Stimulated activated CD4-positive, alpha-beta T cell treated with anti-CD3 and anti-CD28 coated beads, TNF-alpha, amount 100 ng/mL, for 4 hours (primary cell): ENCODE measurements around the gene SNRNP70.
A peak's percentile ranks its signal among the peaks of the same experiment; 100 is the strongest.

Experiments used
- DNase-seq, 3 experiments: peaks; one replicate each; pipeline ENCODE4 v3.0.0-alpha.2; 2020; ENCODE audit warnings: low read depth in 3 of 3

The SNRNP70 gene

GRCh38 chr19:49101160-49101559, 15.9 kb downstream of the SNRNP70 start:
- DNase-seq = no peak

DNA sequence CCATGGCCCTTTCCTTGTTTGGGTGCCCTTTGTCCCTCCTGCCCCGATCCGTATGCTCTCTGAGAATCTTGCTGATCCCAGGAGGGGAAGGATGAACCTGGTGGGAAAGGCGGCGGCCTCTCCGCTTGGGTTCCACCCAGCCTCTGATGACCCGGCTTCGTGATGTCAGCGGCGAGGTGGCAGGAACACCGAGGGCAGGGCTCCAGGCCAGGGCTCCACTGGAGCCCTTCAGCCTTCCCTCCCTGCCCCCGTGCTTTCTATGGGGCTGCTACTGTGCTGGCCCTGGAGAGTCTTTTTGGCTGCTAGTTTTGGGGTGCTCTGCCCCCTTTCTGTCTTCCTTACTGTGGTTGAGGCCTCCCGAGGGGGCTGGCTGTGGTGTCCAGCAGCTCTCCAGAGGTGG, 17.1 kb downstream of the SNRNP70 start:
- no peak for DNase-seq

- no peak for DNase-seq
Observed at GRCh38 chr19:49103331-49104085, 18.3 kb downstream of the SNRNP70 start.

DNA sequence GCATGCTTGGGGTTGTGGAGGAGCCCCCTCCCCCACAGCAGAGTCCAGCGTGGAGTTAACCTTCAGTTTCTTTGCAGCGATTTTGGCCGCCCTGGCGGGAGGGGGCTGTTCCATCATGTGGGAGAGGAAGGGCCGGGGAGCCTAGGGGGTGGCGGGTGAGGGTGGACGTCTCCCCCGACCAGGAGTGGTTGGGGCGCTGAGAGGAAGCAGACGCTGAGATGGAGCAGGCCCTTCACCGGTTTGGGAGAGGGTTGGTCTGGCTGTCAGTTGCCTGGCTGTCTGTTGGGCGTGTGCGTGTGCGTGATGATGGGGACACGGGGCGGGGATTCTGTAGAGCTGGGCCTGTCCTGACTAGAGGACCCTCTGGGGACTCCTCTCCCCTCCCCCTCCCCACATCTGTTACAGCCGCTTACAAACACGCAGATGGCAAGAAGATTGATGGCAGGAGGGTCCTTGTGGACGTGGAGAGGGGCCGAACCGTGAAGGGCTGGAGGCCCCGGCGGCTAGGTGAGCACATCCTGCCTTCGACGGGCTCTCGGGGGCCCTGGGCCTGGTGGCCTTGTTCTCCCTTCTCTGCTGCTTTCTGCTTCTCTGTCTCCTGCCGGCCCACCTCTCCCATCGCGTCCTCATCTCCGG, 19.1 kb downstream of the SNRNP70 start:
- DNase-seq = no peak

- DNase-seq = peak; percentile 34 to 49 (median 44)
Observed at GRCh38 chr19:49106648-49107135, 21.4 kb downstream of the SNRNP70 start.

DNA sequence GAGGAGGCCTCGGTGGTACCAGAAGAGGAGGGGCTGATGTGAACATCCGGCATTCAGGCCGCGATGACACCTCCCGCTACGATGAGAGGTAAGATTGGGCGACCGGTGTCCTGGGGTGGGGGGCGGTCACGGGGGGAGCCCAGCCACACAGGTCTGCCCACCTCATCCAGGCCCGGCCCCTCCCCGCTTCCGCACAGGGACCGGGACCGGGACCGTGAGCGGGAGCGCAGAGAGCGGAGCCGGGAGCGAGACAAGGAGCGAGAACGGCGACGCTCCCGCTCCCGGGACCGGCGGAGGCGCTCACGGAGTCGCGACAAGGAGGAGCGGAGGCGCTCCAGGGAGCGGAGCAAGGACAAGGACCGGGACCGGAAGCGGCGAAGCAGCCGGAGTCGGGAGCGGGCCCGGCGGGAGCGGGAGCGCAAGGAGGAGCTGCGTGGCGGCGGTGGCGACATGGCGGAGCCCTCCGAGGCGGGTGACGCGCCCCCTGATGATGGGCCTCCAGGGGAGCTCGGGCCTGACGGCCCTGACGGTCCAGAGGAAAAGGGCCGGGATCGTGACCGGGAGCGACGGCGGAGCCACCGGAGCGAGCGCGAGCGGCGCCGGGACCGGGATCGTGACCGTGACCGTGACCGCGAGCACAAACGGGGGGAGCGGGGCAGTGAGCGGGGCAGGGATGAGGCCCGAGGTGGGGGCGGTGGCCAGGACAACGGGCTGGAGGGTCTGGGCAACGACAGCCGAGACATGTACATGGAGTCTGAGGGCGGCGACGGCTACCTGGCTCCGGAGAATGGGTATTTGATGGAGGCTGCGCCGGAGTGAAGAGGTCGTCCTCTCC, 22.6 kb downstream of the SNRNP70 start:
- DNase-seq = no peak

DNA sequence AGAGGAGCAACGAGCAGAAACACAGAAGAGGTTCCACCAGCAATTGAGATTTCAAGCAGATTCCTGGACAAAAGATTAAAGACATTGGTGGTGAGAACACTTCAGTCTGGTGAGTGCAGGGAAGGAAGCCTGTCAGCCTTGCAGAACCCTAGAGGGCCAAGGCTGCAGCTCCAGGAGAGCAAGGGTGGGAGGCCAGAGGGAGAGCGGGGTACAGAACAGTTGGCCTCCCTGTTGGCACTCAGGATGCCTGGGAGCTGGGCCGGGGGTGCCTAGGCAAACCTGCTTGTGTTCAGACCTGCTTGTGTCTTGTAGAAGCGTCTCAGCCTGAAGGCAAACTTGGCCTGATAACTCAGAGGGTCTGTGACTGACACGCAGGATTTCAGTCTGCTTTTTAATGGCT, 23.8 kb downstream of the SNRNP70 start:
- DNase-seq = no peak

- DNase-seq = no peak
Observed at GRCh38 chr19:49109569-49110233, 24.4 kb downstream of the SNRNP70 start.

GRCh38 chr19:49110567-49110966, 25.3 kb downstream of the SNRNP70 start:
- DNase-seq = no peak

DNA sequence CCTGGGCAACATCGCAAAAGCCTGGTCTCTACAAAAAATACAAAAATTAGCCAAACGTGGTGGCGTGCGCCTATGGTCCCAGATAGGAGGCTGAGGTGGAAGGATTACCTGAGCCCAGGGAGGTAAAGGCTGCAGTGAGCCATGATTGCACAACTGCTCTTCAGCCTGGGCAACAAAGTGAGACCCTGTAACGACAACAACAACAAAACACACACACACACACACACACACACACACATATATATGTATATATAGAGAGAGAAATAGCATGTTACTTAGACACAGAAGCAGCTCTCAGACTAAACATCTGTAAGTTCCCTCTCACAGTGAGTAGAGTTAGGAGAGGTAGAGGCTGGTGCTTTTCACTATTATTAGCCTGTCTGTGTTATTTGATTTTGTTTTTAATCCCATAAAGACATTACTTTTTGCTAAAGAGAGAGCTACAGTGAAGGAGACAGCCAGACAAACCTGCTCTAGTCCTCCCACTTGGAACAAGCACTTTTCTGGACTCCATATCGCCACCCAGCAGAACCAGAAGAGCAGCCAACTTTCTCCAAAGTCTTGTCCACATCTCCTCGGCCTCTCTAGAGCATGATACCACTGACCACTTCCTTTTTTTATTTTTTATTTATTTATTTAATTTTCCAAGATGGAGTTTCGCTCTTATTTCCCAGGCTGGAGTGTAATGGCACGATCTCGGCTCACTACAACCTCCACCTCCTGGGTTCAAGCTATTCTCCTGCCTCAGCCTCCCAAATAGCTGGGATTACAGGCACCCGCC, 26.2 kb downstream of the SNRNP70 start:
- DNase-seq = no peak

- DNase-seq = peak; percentile 40 to 64 (median 63)
Observed at GRCh38 chr19:49113762-49114629, 28.7 kb downstream of the SNRNP70 start, which contains the start of gene LIN7B. Gene LIN7B (plus strand): TSS chr19:49114370. CDS start chr19:49114405, 35 bp downstream.

DNA sequence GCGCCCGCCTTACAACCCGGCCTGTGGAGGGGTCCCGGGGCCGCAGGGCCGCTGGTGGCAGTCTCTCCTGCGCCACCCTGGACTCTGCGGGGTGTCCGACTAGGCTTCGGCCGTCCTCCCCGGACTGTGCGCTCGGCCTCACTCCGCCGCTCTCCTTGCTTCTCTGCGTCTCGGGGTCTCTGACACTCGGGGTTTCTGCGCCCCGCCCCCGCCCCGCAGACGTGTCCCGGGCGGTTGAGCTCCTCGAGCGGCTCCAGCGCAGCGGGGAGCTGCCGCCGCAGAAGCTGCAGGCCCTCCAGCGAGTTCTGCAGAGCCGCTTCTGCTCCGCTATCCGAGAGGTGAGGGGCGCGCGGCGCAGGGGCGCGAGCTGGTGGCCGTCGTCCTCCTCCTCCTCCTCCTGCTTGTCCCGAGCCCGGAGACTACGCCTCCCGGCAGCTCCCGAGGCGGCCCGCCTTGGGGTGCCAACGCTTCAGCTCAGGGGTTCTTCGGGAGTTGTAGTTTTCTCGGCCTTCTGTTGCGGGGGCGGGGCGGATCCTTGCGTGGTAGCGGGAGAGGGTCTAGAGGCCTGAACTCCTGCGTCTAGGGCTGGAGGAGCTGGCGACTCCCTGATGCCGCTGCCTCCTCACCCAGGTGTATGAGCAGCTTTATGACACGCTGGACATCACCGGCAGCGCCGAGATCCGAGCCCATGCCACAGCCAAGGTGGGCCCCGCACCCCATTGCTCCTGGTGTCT, 29.5 kb downstream of the SNRNP70 start:
- DNase-seq = peak in 2 of 3 experiments; percentile 33 to 35

DNA sequence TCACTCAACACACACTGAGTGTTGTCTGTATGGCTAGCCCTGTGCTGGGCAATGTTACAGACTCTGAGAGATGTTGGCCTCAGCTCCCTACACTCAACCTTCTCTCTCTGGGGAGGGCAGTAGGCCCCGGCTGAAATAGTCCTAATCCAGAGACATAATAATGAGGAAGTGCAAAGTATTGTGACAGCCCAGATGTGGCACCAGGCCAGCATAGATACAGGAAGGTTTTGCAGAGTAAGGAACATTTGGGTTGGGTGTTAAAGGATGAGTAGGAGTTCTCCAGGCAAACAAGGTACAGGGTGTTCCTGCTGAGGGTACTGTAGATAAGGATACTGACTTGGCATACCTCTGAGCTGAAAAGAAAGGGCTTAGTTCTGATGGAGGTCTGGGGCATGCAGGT, 31.3 kb downstream of the SNRNP70 start:
- no peak for DNase-seq

GRCh38 chr19:49117677-49118564, 32.7 kb downstream of the SNRNP70 start:
- no peak for DNase-seq

- peak; percentile 88 to 94 (median 94) for DNase-seq
Observed at GRCh38 chr19:49118565-49119410, 33.5 kb downstream of the SNRNP70 start, which contains the start of gene C19orf73. Gene C19orf73 (minus strand): TSS chr19:49119143. CDS start chr19:49119022, 121 bp downstream.

DNA sequence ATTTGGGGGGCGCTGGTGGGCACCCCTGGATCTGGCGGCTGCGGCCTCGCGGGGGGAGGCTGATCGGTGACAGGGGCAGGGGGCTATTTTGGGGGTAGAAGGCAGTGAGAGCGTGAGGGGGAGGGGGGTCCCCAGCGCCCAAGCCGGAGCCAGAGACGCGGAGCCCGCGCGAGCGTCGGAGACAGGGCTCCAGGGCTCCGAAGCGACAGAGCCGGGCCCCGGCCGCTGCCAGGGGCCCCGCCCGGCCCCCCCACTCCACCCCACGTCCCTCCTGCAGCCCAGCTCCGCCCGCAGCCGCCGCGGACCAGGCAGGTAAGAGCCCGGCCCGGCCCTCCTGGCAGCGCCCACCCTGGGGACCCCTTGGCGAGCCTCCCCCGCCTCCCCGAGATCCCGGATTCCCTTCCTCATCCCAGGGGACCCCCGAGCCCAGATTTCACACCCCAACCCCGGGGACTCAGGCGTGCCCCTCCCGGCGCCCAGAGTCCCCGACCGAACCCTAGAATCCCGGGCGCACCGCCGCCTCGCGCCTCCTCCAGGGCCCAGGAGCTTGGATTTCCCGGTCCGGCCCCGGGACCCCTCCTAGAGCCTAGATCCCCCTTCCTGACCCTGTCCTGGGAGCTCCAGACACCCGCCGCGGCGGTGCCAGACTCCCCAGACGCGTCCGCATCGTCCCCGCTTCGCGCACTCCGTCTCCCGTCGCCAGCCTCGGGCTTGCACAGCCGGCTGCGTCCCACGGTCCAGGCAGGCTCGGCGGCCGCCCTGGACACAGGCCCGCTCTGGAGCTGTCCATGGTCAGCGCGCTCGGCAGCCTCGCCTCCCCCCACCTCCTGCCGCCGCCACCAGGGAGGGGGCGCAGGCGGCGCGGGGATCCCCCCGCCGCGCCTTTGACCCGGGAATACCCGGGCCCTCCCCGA, 34.4 kb downstream of the SNRNP70 start, which contains the start of gene PPFIA3:
PPFIA3 (plus strand) TSS at position 134 of the 914 bp plus-strand sequence. CDS start 8,330 bp downstream, outside the sequence.
- no peak for DNase-seq
